HEK293T (cell line): Measurements from ENCODE around the gene TIGD6.

Experiments
- BHLHE40 ChIP-seq: fragments of 450-650 bp; IDR thresholded peaks from 2 replicates; pipeline ENCODE4 v1.6.1; 2016; ENCODE audit warnings: mild to moderate bottlenecking, moderate library complexity, borderline replicate concordance
- CTBP1 ChIP-seq: fragments of 450-650 bp; IDR thresholded peaks from 2 replicates; pipeline ENCODE4 v1.6.1; 2016; ENCODE audit warnings: borderline replicate concordance
- FOXA1 ChIP-seq: fragments of 450-650 bp; IDR thresholded peaks from 2 replicates; pipeline ENCODE4 v1.6.1; 2016; ENCODE audit warnings: mild to moderate bottlenecking
- FOXK2 ChIP-seq: fragments of 450-650 bp; IDR thresholded peaks from 2 replicates; pipeline ENCODE4 v1.6.1; 2016; ENCODE audit warnings: mild to moderate bottlenecking
- HDGF ChIP-seq: fragments of 450-650 bp; IDR thresholded peaks from 2 replicates; pipeline ENCODE4 v1.6.1; 2017; ENCODE audit warnings: antibody characterized with exemption, borderline replicate concordance
- L3MBTL2 ChIP-seq: fragments of 450-650 bp; conservative IDR thresholded peaks from 2 replicates; pipeline ENCODE4 v1.6.1; 2016; ENCODE audit warnings: mild to moderate bottlenecking
- LEF1 ChIP-seq: fragments of 450-650 bp; IDR thresholded peaks from 2 replicates; pipeline ENCODE4 v1.6.1; 2017; ENCODE audit warnings: mild to moderate bottlenecking, borderline replicate concordance
- SP1 ChIP-seq: fragments of 450-650 bp; IDR thresholded peaks from 2 replicates; pipeline ENCODE4 v1.6.1; 2017
- SUZ12 ChIP-seq: fragments of 450-650 bp; IDR thresholded peaks from 2 replicates; pipeline ENCODE4 v1.6.1; 2016; ENCODE audit warnings: mild to moderate bottlenecking

DNA sequence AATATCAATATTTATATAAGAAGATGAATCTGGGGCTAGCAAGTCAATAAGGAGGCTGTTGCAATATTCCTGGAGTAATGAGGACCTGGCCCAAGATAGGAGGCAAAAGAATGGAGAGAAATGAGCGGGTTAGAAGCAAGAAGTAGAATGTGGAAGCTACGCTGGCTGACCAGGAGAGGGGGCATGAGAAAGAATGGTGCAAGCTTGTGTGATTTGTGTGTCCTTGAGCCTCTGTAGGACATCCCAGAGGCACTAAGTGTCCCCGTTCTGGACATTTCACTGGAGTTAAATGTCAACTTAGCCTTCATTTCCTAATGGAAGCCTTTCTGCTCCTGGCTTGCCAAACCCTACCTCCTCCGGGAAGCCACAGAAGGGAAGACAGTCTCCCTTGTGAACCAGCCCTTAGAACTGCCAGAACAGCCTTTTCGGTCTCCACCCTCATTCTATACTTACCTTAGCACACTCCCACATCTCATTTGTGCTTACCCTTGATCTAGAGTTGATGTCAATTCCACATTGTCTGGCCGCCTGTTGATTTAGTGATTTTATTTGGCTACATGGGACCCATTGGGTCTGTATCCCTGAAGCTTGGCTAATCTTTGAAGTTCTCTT lies 49.2 kb downstream of the TIGD6 start:
- TF ChIP-seq SUZ12 = no peak
- no peak for TF ChIP-seq HDGF
- no peak for TF ChIP-seq L3MBTL2
- TF ChIP-seq SP1 = no peak
- no peak for TF ChIP-seq FOXA1
- TF ChIP-seq BHLHE40 = no peak
- TF ChIP-seq FOXK2 = no peak
- TF ChIP-seq LEF1 = no peak
- no peak for TF ChIP-seq CTBP1
